GM12874 (cell line): ENCODE results near the gene FGD4.

Experiments used
- TF ChIP-seq, protein P1 (sequence below): IDR thresholded peaks from 2 replicates; pipeline ENCODE4 v1.5.1; 2011; ENCODE audit warnings: low read depth, mild to moderate bottlenecking, control low read depth, low read length, moderate library complexity; ENCODE audit not compliant: insufficient read depth

FGD4 gene

DNA sequence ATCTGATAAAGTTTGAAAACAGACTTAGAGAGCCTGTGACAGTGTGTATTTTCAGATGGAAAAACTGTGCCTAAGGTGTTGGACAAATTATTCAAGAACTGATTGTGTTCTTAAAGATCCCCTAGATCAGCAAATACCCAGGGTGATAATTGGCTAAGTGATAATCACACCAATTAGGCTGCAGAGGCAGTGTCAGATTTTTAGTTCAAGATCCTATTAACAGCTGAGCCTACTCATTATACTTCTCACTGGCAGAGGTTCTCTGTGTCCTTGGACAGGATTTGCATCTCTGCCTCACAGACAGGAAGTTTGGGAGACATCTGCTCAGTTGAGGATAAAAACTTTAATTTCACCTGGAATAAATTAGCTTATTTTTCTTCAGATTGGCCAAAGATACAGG lies 4.3 kb upstream of the FGD4 start:
- TF ChIP-seq, protein P1, sequence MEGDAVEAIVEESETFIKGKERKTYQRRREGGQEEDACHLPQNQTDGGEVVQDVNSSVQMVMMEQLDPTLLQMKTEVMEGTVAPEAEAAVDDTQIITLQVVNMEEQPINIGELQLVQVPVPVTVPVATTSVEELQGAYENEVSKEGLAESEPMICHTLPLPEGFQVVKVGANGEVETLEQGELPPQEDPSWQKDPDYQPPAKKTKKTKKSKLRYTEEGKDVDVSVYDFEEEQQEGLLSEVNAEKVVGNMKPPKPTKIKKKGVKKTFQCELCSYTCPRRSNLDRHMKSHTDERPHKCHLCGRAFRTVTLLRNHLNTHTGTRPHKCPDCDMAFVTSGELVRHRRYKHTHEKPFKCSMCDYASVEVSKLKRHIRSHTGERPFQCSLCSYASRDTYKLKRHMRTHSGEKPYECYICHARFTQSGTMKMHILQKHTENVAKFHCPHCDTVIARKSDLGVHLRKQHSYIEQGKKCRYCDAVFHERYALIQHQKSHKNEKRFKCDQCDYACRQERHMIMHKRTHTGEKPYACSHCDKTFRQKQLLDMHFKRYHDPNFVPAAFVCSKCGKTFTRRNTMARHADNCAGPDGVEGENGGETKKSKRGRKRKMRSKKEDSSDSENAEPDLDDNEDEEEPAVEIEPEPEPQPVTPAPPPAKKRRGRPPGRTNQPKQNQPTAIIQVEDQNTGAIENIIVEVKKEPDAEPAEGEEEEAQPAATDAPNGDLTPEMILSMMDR, result no peak

DNA sequence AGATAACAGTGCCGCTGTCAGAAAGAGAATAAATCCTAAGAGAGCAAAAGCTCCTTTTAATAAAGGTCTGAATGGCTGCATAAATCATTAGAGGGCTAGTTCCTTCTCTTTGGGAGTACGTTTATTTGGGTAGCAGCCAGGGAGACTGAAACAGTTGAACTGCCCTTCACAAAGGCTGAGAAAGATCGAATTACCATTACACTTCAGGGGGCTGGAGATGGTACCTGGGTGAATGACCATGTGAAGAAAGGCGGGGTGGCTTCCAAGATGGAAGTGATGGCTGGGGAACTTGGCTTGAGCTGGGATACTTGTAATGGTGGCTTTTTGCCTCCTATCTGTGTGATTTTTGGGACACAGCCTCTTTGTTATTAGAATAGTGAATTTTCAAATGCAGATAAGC lies 1.7 kb upstream of the FGD4 start:
- TF ChIP-seq, protein P1, result no peak

DNA sequence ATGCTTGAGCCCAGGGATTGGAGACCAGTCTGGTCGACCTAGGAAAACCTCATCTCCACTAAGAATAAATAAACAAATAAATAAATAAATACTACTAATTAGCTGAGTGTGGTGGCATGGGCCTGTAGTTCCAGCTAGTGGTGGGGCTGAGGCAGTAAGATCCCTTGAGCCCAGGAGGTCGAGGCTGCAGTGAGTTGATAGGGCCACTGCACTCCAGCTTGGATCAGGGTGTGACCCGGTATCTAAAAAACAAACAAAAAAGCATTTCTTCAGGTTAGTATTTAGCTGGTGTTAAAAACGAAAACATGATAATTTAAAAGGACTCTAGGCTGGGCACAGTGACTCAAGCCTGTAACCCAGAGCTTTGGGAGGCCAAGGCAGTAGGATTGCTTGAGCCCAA lies 1.2 kb upstream of the FGD4 start:
- TF ChIP-seq, protein P1, result no peak

DNA sequence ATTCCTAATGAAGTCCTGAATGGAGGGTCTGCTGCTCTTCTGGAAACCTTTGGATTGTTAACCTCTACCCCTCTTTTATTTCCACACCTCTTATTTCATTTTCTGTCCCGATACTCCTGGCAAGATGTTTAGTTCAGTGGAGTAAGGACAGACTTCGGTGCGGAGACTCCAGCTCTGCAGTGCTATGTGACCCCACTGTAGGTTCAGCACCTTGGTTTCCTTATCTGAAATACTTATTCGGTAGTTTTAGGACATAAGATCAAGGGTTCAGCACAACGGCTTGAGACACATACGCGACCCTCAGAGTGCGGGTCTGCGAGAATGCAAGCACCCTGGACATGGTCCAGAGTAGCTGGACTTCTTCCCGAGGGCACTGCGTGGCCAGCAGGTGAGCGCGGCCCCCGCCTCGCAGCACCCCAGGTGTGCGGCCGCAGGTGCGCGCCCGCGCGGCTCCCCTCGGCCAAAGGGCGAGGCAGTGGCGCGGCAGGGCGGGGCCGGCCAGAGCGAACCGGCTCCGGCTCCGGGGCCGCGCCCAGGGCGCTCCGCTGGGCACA lies 465 bp upstream of the FGD4 start:
- TF ChIP-seq, protein P1, result no peak

DNA sequence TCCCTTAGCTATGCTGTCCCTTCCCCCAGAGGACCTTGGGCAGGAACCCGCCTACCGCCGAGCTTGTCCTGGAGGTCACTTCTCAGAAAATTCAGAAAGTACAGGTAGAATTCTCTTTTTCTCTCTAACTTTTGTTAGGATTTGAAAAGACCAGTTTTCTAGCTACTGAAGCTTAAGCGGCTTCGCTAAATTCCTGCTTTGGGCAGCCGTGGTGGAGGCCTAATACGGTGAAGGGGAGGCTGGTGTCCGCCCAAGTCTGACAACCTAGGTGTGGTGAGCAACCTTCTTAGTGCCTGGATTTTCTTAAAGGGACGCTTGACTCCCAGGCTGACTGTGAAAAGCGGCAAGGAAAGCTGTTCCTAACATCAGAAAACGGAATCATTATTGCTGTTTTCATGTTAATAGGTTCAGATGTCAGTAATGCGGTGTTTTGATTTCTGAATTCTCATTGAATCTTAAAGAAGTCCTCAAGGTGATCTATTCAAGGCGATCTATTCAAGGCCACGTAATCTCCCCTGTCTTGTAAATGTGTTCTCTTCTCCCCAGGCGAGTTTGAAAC lies 835 bp downstream of the FGD4 start:
- TF ChIP-seq, protein P1, result no peak

DNA sequence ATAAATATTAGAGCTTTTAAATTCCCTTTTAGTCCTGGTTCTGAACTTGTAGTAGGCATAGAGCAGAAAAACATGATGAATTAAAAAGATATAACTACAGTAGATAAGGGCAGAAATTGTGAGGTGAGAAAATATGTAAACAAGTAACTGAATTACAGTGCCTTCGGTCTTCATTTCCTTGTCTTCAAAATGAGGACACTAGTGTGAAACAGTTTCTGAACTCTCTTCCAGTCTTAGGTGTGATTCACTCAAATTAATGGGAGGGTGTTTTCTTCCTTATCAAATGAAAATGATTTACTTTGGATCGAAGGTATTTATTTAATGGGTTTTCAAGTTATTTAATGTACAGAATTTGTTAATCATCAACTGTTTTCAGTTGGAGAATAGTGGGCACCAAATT lies 1.5 kb downstream of the FGD4 start:
- TF ChIP-seq, protein P1, result no peak

DNA sequence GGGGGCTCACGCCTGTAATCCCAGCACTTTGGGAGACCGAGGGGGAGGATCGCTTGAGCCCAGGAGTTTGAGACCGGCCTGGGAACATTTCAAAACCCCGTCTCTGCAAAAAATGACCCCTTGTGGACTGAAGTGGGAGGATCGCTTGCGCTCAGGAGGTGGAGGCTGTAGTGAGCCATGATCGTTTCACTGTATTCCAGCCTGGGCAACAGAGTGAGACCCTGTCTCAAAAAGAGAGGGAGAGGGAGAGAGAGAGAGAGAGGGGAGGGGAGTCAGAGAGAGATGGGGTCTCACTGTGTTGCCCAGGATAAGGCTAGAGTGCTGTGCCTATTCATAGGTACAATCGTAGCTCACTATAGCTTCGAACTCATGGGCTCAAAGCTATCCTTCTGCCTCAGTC lies 2.8 kb downstream of the FGD4 start:
- TF ChIP-seq, protein P1, result no peak
